ENCODE results near the gene PARD3B. TPM values are rescaled to one million over a fixed set of nuclear protein-coding genes. Genes with fewer than 3 reads are reported as not detected.

PARD3B gene
- total and polyA plus RNA-seq, 2 experiments from 2014 or later = 3.5 to 4.4 TPM

GRCh38 chr2:204863336-204863735 is 318.1 kb downstream of the PARD3B start:
- no peak for DNase-seq (ENCODE audit: low spot score)
- no peak overlapping the region for H3K4me3 Mint-ChIP-seq

More at GRCh38 chr2:204863336-204863735, 318.1 kb downstream of the PARD3B start:
- H3K9me2 ChIP-seq (ENCODE audit: insufficient read depth) = no peaks in the 10 kb centered on the region
- no peaks in the 10 kb centered on the region for H3K36me3 ChIP-seq (ENCODE audit: insufficient read depth)
- H2AFZ ChIP-seq = no peak overlapping the region
- Mint-ChIP-seq H3K27ac (no peak overlapping the region), H3K27me3 (ENCODE audit: insufficient read depth, low read depth, poor library complexity) (peaks cover 5% of the 10 kb centered on the region), H3K4me1 (peaks cover 24% of the 10 kb centered on the region), H3K36me3 (ENCODE audit: low read depth) (peaks cover 10% of the 10 kb centered on the region; the same call in 2 of the 3 replicates), H3K9me3 (peaks cover 4% of the 10 kb centered on the region; the same call in 2 of the 3 replicates)
- TF ChIP-seq ZNF462 (CRISPR knock-in tag; IDR thresholded peaks at IDR 0.05) (no peak), STAT1 (IDR thresholded peaks at IDR 0.05; ENCODE audit: unreplicated experiment) (no peak), EZH2phosphoT487 (IDR thresholded peaks at IDR 0.05; ENCODE audit: unreplicated experiment) (no peak)
- H3K4me3 ChIP-seq = no peak overlapping the region
- no peaks in the 10 kb centered on the region for H4K20me1 ChIP-seq (replicated peaks; ENCODE audit: insufficient read depth)
- no peaks in the 10 kb centered on the region for H3K27me3 ChIP-seq (ENCODE audit: insufficient read depth)
- no peak overlapping the region for H3K27ac ChIP-seq (ENCODE audit: low read depth)
- no peak overlapping the region for H3K4me2 ChIP-seq
- no peak for ATAC-seq
- H3K79me2 ChIP-seq (replicated peaks; ENCODE audit: insufficient read depth) = no peaks in the 10 kb centered on the region
- H3F3A ChIP-seq (replicated peaks; ENCODE audit: low read depth) = no peaks in the 10 kb centered on the region
- H3K4me1 ChIP-seq (ENCODE audit: insufficient read depth) = peaks cover 24% of the 10 kb centered on the region
